Measurements from ENCODE around the gene HNRNPA2B1.
"Not testable (repeated sequence)": the region's sequence is repeated elsewhere in the genome, so short reads cannot be mapped to it uniquely, and the experiment has no call there.

The HNRNPA2B1 gene

GRCh38 chr7:26165950-26166683 lies 34.4 kb downstream of the HNRNPA2B1 start:
- DNase-seq (ENCODE audit: low spot score), result no peak

GRCh38 chr7:26163804-26164203 lies 36.7 kb downstream of the HNRNPA2B1 start:
- not testable (repeated sequence) for DNase-seq (ENCODE audit: low spot score)

GRCh38 chr7:26162431-26162830 lies 38.1 kb downstream of the HNRNPA2B1 start:
- DNase-seq (ENCODE audit: low spot score), result no peak

DNA sequence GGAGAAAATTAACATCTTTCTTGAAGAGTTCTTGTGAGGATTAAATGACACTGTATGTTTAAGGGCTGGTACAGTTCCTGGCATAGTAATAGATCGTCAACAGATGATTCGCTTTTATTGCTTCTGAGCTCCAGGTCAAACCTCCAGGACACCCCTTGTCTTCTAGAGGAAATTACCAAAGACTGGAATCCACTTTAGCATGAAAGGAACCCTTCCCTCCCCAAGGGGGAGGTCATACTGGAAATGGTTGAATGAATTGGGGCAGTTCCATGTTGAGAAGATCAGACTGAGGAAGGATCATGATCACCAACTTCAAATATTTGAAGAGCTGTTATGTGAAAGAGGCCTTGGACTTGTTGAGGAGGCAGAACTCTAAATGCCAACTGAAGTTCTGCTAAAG lies 39.6 kb downstream of the HNRNPA2B1 start:
- no peak for DNase-seq (ENCODE audit: low spot score)

GRCh38 chr7:26159243-26159642 lies 41.3 kb downstream of the HNRNPA2B1 start:
- no peak for DNase-seq (ENCODE audit: low spot score)

- no peak for DNase-seq (ENCODE audit: low spot score)
Observed at GRCh38 chr7:26157520-26158105, 42.9 kb downstream of the HNRNPA2B1 start.

DNA sequence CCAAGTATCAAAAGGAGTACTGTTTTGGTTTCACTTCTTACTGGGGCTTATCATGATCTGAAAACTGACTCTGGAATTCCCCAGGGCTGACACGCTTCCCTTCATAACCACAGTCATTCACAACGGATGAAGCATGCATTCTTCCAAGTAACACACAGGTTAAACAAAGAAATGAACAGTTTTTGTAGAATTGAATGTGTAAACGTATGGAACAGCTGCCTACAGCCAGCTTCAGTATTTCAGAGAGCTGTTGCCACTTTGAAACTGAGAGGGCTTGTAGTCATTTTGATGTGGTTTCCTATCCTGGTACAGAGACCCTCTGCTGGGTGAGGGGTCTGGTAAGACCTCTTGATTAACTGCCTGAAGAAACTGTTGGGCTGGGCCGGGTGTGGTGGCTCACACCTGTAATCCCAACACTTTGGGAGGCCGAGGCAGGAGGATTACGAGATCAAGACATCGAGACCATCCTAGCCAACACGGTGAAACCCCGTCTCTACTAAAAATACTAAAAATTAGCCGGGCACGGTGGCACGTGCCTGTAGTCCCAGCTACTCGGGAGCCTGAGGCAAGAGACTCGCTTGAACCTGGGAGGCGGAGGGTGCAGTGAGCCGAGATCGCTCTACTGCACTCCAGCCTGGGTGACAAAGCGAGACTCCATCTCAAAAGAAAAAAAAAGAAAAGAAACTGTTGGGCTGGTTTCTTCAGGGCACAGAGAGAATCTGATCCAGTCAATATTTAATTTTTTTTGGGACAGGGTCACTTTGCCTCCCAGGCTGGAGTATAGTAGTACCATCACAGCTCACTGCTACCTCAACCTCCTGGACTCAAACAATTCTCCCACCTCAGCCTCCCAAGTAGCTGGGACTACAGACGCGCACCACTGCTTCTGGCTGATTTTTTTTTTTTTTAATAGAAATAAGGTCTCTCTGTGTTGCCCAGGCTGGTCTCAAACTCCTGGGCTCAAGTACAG lies 43.8 kb downstream of the HNRNPA2B1 start:
- no peak for DNase-seq (ENCODE audit: low spot score)

- DNase-seq (ENCODE audit: low spot score), result no peak
Observed at GRCh38 chr7:26155531-26156375, 44.8 kb downstream of the HNRNPA2B1 start.

DNA sequence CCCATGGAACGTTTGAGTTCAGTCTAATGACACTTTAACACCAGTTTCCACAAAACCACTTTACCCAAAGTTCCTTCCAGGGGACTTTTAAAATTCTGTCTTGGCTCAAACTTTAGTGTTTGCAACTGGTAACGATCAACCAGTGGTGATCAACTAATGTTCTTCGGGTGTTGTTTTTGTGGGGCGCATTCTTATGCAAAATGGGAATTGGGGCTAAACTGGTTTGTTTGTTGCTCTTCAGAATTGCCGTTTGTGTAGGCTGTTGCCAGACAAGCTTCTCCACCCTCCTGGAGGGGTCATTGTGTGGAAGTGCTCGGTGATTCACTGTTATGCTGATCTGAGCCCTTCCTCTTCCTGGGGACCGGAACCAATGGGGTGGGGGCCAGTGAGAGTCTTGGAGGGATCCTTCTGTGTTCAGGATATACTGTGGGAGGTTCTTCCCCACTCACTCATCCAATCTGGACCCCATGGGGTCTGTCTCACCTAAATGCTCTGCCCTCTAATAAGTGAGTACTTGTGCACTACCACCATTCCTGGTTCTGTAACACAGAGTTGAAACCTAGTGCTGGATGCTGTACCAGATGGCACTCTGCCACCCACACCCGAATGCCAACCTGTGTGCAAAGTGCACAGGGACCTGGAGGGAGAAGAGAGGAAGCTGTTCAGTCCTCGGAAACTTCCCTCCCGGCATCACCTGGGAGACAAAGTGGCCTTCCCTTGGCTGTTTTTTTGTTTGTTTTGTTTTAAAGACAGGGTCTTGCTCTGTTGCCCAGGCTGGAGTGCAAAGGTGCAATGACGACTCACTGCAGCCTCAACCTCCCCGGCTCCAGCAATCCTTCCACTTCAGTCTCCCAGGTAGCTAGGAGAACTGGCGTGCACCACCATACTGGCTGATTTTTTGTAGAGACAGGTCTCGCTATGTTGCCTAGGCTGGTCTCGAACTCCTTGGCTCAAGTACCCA lies 46.4 kb downstream of the HNRNPA2B1 start:
- DNase-seq (ENCODE audit: low spot score), result peak; percentile 71

DNA sequence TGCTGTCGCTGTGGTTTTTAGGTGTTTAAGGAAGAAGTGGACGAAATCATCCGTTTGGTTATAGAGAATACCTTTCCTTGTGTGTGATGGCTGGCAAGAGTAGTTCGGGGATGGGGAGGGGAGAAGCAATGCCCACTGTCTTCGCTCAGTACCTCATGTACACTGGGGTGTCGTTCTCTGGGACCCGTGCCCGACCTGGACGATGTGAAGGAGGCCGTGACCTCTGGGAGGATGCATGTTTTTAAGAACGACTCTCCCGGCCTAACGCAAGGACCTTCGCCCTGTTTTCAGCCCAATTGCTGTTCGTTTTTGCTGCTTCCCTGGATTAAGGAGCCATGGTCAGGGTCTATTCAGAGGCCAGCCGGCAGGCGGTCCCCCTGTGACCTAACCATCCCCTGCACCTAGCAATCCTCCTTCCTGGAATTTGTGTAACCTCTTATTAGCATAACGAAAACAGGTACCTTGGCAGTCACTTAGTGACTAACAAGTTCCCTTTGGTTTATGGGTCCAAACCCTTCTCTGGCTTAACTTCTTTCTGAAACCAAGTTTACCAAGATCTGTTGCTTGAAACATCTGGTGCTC lies 47.2 kb downstream of the HNRNPA2B1 start:
- DNase-seq (ENCODE audit: low spot score), result peak; percentile 42

DNA sequence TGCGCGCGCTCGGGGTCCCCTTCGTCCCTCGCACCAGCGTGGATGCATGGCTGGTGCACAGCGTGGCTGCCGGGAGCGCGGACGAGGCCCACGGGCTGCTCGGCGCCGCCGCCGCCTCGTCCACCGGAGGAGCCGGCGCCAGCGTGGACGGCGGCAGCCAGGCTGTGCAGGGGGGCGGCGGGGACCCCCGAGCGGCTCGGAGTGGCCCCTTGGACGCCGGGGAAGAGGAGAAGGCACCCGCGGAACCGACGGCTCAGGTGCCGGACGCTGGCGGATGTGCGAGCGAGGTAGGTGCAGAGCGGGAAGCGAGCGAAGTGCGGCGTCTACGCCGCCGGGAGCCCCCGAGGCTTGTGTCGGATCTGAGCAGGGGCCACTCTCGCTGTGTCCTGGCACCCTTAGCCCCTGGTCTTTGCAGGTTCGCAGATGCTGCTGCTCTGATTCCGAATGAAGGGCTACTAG lies 47.7 kb downstream of the HNRNPA2B1 start:
- DNase-seq (ENCODE audit: low spot score), result not testable (repeated sequence)

- peak; percentile 92 for DNase-seq (ENCODE audit: low spot score)
Observed at GRCh38 chr7:26151953-26152781, 48.4 kb downstream of the HNRNPA2B1 start, which contains the start of gene NFE2L3. NFE2L3 (plus strand) TSS chr7:26152198; CDS start chr7:26152499, 301 bp downstream.

- DNase-seq (ENCODE audit: low spot score), result no peak
Observed at GRCh38 chr7:26151650-26151952, 48.9 kb downstream of the HNRNPA2B1 start.

GRCh38 chr7:26151096-26151495 lies 49.5 kb downstream of the HNRNPA2B1 start:
- DNase-seq (ENCODE audit: low spot score), result no peak

- DNase-seq (ENCODE audit: low spot score), result no peak
Observed at GRCh38 chr7:26149391-26149977, 51.1 kb downstream of the HNRNPA2B1 start.

- DNase-seq (ENCODE audit: low spot score), result not testable (repeated sequence)
Observed at GRCh38 chr7:26148307-26148700, 52.2 kb downstream of the HNRNPA2B1 start.

DNA sequence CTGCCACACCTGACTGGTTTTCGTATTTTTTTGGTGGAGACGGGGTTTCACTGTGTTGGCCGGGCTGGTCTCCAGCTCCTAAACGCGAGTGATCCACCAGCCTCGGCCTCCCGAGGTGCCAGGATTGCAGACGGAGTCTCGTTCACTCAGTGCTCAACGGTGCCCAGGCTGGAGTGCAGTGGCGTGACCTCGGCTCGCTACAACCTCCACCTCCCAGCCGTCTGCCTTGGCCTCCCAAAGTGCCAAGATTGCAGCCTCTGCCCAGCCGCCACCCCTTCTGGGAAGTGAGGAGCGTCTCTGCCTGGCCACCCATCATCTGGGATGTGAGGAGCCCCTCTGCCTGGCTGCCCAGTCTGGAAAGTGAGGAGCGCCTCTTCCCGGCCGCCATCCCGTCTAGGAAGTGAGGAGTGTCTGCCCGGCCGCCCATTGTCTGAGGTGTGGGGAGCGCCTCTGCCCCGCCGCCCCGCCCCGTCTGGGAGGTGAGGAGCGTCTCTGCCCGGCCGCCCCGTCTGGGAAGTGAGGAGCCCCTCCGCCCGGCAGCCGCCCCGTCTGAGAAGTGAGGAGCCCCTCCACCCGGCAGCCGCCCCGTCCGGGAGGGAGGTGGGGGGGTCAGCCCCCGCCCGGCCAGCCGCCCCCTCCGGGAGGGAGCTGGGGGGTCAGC lies 52.8 kb downstream of the HNRNPA2B1 start:
- not testable (repeated sequence) for DNase-seq (ENCODE audit: low spot score)

DNA sequence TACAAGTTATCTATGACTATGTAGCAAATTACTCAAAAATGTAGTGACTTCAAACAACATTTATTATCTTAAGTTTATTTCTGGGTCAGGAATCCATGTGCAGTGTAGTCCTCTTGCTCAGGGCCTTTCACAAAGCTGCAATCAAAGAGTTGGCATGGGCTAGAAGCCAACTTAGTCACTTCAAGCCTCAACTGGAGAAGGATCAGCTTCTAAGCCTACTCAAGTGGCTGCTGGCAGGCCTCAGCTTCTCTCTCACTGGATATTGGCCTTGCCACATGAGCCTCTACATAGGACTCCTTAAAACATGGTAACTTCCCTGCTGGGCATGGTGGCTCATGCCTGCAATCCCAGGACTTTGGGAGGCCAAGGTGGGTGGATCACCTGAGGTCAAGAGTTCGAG lies 53.5 kb downstream of the HNRNPA2B1 start:
- DNase-seq (ENCODE audit: low spot score), result no peak

All from iPS-NIHi11 (cell line).